ENCODE results near the gene STUB1. TPM values are rescaled to one million over a fixed set of nuclear protein-coding genes. Genes with fewer than 3 reads are reported as not detected.

STUB1 gene
- total and polyA plus RNA-seq, 10 of the 15 experiments (the other 5 are each of a cell fraction or from before 2014, with no cell fraction given) = 4.2 to 136 (median 67.1) TPM

DNA sequence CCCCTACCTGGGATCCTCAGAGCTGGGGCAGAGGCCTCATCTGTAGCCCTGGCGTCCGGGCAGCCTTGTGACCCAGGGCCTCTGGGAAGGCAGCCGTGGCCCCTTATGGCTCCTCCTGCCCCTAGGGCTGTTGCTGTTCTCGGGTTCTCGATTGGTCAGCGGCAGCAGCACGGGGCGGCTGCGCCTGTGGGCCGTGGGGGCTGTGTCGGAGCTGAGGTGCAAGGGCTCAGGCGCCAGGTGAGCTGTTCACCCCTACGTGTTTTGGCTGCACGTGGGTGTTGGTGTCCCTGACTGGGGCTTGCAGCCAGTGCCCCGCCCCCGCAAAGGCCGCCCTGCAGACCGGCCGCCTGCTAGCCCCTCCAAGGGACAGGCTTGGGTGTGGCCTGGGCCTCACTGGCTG is 18.1 kb upstream of the STUB1 start:
- Histone ChIP-seq H3K79me2 (ENCODE audit: control insufficient read depth, insufficient read depth, low read length) (no peaks in the 10 kb centered on the region), H3K4me1 (ENCODE audit: control insufficient read depth, insufficient read depth, low read length) (peaks cover 3% of the 10 kb centered on the region; the same call in 1 of the 2 replicates), H3K27ac (ENCODE audit: control insufficient read depth, insufficient read depth) (no peak overlapping the region), H4K20me1 (ENCODE audit: control insufficient read depth, insufficient read depth) (no peaks in the 10 kb centered on the region), H3K4me3 (no peak overlapping the region), H3K9ac (ENCODE audit: control insufficient read depth, insufficient read depth, low read length) (no peak overlapping the region), H3K27me3 (replicated peaks in 1 of 2; ENCODE audit: control insufficient read depth in 2 of 2, insufficient read depth in 2 of 2, low read length in 1 of 2) (no peaks in the 10 kb centered on the region), H3K9me3 (replicated peaks; ENCODE audit: control insufficient read depth, insufficient read depth, low read length) (no peaks in the 10 kb centered on the region), H2AFZ (ENCODE audit: control insufficient read depth, low read depth, low read length) (no peak overlapping the region), H3K4me2 (ENCODE audit: control insufficient read depth, insufficient read depth) (no peak overlapping the region), H3K36me3 (ENCODE audit: control insufficient read depth in 2 of 2, insufficient read depth in 2 of 2, low read length in 1 of 2) (no peaks in the 10 kb centered on the region; a peak in 2 of 4 replicates)
- ChIA-PET SMC1A (ENCODE audit: uncharacterized antibody, unreplicated experiment) (no interaction called here), RAD21 (ENCODE audit: unreplicated experiment) (no interaction called here), CTCF (interaction anchor here (0.7 to 2.0 kb wide), 2 partner anchors 10 to 14 kb away, joined by 3 to 7 read pairs; no protein-coding TSS in a partner anchor), POLR2A (interaction anchor here (1.4 kb wide), 1 partner anchor 19 kb away, joined by 3 read pairs; no protein-coding TSS in a partner anchor)
- FAIRE-seq (no peak), ATAC-seq (no peak), DNase-seq (ENCODE audit: low read depth, low spot score) (no peak)
- 96% methylated on average over 19 of the region's 19 CpGs for WGBS (ENCODE audit: insufficient coverage, insufficient replicate concordance, low lambda C conversion rate, missing lambda C conversion rate)
- in situ Hi-C loops (cut with MboI) (loop anchor here (10.0 kb wide), 1 partner anchor 267 kb away; the partner anchor contains the start of gene NME4), intact Hi-C loops (cut with micrococcal nuclease; ENCODE audit: unreplicated experiment) (loop anchor here (10.0 kb wide), 1 partner anchor 267 kb away; the partner anchor contains the start of gene NME4)
- no TSS peak for BruUV-seq (replicated peaks)
- TF ChIP-seq, protein P1, sequence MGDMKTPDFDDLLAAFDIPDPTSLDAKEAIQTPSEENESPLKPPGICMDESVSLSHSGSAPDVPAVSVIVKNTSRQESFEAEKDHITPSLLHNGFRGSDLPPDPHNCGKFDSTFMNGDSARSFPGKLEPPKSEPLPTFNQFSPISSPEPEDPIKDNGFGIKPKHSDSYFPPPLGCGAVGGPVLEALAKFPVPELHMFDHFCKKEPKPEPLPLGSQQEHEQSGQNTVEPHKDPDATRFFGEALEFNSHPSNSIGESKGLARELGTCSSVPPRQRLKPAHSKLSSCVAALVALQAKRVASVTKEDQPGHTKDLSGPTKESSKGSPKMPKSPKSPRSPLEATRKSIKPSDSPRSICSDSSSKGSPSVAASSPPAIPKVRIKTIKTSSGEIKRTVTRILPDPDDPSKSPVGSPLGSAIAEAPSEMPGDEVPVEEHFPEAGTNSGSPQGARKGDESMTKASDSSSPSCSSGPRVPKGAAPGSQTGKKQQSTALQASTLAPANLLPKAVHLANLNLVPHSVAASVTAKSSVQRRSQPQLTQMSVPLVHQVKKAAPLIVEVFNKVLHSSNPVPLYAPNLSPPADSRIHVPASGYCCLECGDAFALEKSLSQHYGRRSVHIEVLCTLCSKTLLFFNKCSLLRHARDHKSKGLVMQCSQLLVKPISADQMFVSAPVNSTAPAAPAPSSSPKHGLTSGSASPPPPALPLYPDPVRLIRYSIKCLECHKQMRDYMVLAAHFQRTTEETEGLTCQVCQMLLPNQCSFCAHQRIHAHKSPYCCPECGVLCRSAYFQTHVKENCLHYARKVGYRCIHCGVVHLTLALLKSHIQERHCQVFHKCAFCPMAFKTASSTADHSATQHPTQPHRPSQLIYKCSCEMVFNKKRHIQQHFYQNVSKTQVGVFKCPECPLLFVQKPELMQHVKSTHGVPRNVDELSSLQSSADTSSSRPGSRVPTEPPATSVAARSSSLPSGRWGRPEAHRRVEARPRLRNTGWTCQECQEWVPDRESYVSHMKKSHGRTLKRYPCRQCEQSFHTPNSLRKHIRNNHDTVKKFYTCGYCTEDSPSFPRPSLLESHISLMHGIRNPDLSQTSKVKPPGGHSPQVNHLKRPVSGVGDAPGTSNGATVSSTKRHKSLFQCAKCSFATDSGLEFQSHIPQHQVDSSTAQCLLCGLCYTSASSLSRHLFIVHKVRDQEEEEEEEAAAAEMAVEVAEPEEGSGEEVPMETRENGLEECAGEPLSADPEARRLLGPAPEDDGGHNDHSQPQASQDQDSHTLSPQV (IDR thresholded peaks at IDR 0.05) = no peak
- TF ChIP-seq EZH2 (IDR thresholded peaks at IDR 0.05; ENCODE audit: borderline replicate concordance, control insufficient read depth, low read depth, low read length) (no peak), GABPA (IDR thresholded peaks at IDR 0.05; ENCODE audit: low read depth) (no peak), CREM (IDR thresholded peaks at IDR 0.05; ENCODE audit: low read depth) (no peak), SREBF1 (IDR thresholded peaks at IDR 0.05; ENCODE audit: low read length) (no peak), RUNX3 (IDR thresholded peaks at IDR 0.05; ENCODE audit: low read length) (no peak), FOS (IDR thresholded peaks at IDR 0.05; ENCODE audit: borderline replicate concordance, extremely low read depth, insufficient read length) (no peak), BCL11A (IDR thresholded peaks at IDR 0.05; ENCODE audit: low read depth, low read length) (no peak), GATAD2B (conservative IDR thresholded peaks at IDR 0.05; ENCODE audit: low read depth) (no peak), POLR2AphosphoS2 (IDR thresholded peaks at IDR 0.05; ENCODE audit: low read depth, low read length) (no peak)
- TF ChIP-seq, protein P2, sequence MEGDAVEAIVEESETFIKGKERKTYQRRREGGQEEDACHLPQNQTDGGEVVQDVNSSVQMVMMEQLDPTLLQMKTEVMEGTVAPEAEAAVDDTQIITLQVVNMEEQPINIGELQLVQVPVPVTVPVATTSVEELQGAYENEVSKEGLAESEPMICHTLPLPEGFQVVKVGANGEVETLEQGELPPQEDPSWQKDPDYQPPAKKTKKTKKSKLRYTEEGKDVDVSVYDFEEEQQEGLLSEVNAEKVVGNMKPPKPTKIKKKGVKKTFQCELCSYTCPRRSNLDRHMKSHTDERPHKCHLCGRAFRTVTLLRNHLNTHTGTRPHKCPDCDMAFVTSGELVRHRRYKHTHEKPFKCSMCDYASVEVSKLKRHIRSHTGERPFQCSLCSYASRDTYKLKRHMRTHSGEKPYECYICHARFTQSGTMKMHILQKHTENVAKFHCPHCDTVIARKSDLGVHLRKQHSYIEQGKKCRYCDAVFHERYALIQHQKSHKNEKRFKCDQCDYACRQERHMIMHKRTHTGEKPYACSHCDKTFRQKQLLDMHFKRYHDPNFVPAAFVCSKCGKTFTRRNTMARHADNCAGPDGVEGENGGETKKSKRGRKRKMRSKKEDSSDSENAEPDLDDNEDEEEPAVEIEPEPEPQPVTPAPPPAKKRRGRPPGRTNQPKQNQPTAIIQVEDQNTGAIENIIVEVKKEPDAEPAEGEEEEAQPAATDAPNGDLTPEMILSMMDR (IDR thresholded peaks at IDR 0.05 in 2 of 3, conservative IDR thresholded peaks at IDR 0.05 in 1 of 3; ENCODE audit: control insufficient read depth in 2 of 3, extremely low read depth in 1 of 3, insufficient read depth in 1 of 3, low read depth in 3 of 3, low read length in 3 of 3) = no peak
